Stimulated activated CD4-positive, alpha-beta T cell treated with anti-CD3 and anti-CD28 coated beads, Interleukin-2, amount 100 ng/mL, for 48 hours (primary cell): ENCODE results near the gene LIMD2.
A peak's percentile ranks its signal among the peaks of the same experiment; 100 is the strongest.
"Not testable (repeated sequence)": the region's sequence is repeated elsewhere in the genome, so short reads cannot be mapped to it uniquely, and the experiment has no call there.

ENCODE experiments used
- DNase-seq, 2 donors: peaks; one replicate each; pipeline ENCODE4 v3.0.0-alpha.2; 2020

The LIMD2 gene

GRCh38 chr17:63699638-63700527, at the start of gene LIMD2:
Gene LIMD2, minus strand, starts transcription at chr17:63700125. Its CDS starts 827 bp downstream, at chr17:63699298.
- DNase-seq: peak; percentile 63 to 71

- peak; percentile 98 for DNase-seq
These were observed 41.7 kb upstream of the LIMD2 start, which contains the start of gene STRADA for GRCh38 chr17:63741408-63742173. Gene STRADA, minus strand, starts transcription at chr17:63741799. Its CDS starts 13,430 bp downstream, at chr17:63728369.

- DNase-seq: peak in 1 of 2 donors; percentile 45
These were observed 41.1 kb upstream of the LIMD2 start for GRCh38 chr17:63741143-63741407.

- DNase-seq: no peak
These were observed 40.7 kb upstream of the LIMD2 start for GRCh38 chr17:63740464-63741142.

GRCh38 chr17:63735691-63736090, 35.8 kb upstream of the LIMD2 start:
- DNase-seq: no peak

GRCh38 chr17:63722403-63722802, 22.5 kb upstream of the LIMD2 start:
- no peak for DNase-seq

- not testable (repeated sequence) for DNase-seq
These were observed 20.3 kb upstream of the LIMD2 start for GRCh38 chr17:63720194-63720593.

- no peak for DNase-seq
These were observed 19.1 kb upstream of the LIMD2 start for GRCh38 chr17:63718988-63719387.

GRCh38 chr17:63716426-63716825, 16.5 kb upstream of the LIMD2 start:
- no peak for DNase-seq

- DNase-seq: no peak
These were observed 14.8 kb upstream of the LIMD2 start for GRCh38 chr17:63714550-63715277.

- no peak for DNase-seq
These were observed 9.2 kb upstream of the LIMD2 start for GRCh38 chr17:63709110-63709509.

GRCh38 chr17:63707151-63707550, 7.2 kb upstream of the LIMD2 start:
- DNase-seq: no peak

- DNase-seq: no peak
These were observed 6.6 kb upstream of the LIMD2 start for GRCh38 chr17:63706336-63707082.

- no peak for DNase-seq
These were observed 5.7 kb upstream of the LIMD2 start for GRCh38 chr17:63705657-63706056.

GRCh38 chr17:63704836-63705235, 4.9 kb upstream of the LIMD2 start:
- no peak for DNase-seq

GRCh38 chr17:63704259-63704576, 4.3 kb upstream of the LIMD2 start:
- no peak for DNase-seq

GRCh38 chr17:63703556-63704258, 3.8 kb upstream of the LIMD2 start:
- DNase-seq: no peak

GRCh38 chr17:63703029-63703428, 3.1 kb upstream of the LIMD2 start:
- no peak for DNase-seq

GRCh38 chr17:63702721-63703015, 2.7 kb upstream of the LIMD2 start:
- no peak for DNase-seq

- DNase-seq: peak; percentile 48 to 52
These were observed 2.2 kb upstream of the LIMD2 start for GRCh38 chr17:63701868-63702720.

- DNase-seq: no peak
These were observed 1.5 kb upstream of the LIMD2 start for GRCh38 chr17:63701456-63701820.
